HepG2 (cell line): ENCODE data around the gene REPIN1. TPM values are rescaled to one million over a fixed set of nuclear protein-coding genes. Genes with fewer than 3 reads are reported as not detected.

Experiments used
- CREM ChIP-seq, 2 experiments: sonication (generic) in 1 of 2; formaldehyde crosslinking in 1 of 2; IDR thresholded peaks; 2 replicates each; pipeline versions ENCODE4 v1.4.0 to v1.6.1; 2016 to 2020; ENCODE audit warnings: antibody characterized with exemption in 1 of 2, mild to moderate bottlenecking in 1 of 2, missing genetic modification reagents in 1 of 2
- FOXA1 ChIP-seq, 2 experiments: fragments of 450-650 bp in 1 of 2; sonication (generic) in 1 of 2; formaldehyde crosslinking in 1 of 2; IDR thresholded peaks; 2 replicates each; pipeline versions ENCODE4 v1.4.0 to v1.6.1; 2016 to 2020; ENCODE audit warnings: missing genetic modification reagents in 1 of 2
- FOXO1 ChIP-seq: sonication (generic); formaldehyde crosslinking; IDR thresholded peaks from 2 replicates; pipeline ENCODE4 v1.4.0; 2020; ENCODE audit warnings: missing genetic modification reagents
- HNF4G ChIP-seq, 2 experiments: sonication (generic) in 1 of 2; formaldehyde crosslinking in 1 of 2; IDR thresholded peaks; 2 replicates each; pipeline versions ENCODE4 v1.4.0 to v1.6.1; 2011 to 2020; ENCODE audit warnings: borderline replicate concordance in 2 of 2, low read depth in 2 of 2, mild to moderate bottlenecking in 2 of 2, low read length in 1 of 2, missing genetic modification reagents in 1 of 2, moderate library complexity in 1 of 2
- HNRNPH1 ChIP-seq: fragments of 200-400 bp; formaldehyde crosslinking; optimal IDR thresholded peaks from 2 replicates; pipeline ENCODE3; 2017; ENCODE audit warnings: mild to moderate bottlenecking, low read depth, low read length
- KLF11 ChIP-seq: IDR thresholded peaks from 2 replicates; pipeline ENCODE4 v1.6.1; 2016; ENCODE audit warnings: missing compliant biosample characterization
- KLF6 ChIP-seq: IDR thresholded peaks from 2 replicates; pipeline ENCODE4 v1.8.0; 2016; ENCODE audit warnings: missing biosample characterization, missing genetic modification reagents
- KMT2B ChIP-seq: IDR thresholded peaks from 2 replicates; pipeline ENCODE4 v1.6.1; 2016; ENCODE audit warnings: missing genetic modification reagents, missing compliant biosample characterization
- LRRFIP1 ChIP-seq: sonication (generic); formaldehyde crosslinking; conservative IDR thresholded peaks from 2 replicates; pipeline ENCODE4 v1.4.0; 2020; ENCODE audit warnings: missing genetic modification reagents
- NCOA1 ChIP-seq: sonication (generic); formaldehyde crosslinking; IDR thresholded peaks from 2 replicates; pipeline ENCODE4 v1.9.0; 2021; ENCODE audit warnings: missing genetic modification reagents
- NFKB2 ChIP-seq: sonication (generic); formaldehyde crosslinking; IDR thresholded peaks from 2 replicates; pipeline ENCODE4 v1.4.0; 2020; ENCODE audit warnings: missing genetic modification reagents, borderline replicate concordance
- PAWR ChIP-seq: sonication (generic); formaldehyde crosslinking; IDR thresholded peaks from 2 replicates; pipeline ENCODE4 v1.4.0; 2020; ENCODE audit warnings: missing genetic modification reagents, mild to moderate bottlenecking, borderline replicate concordance
- RCOR2 ChIP-seq: IDR thresholded peaks from 2 replicates; pipeline ENCODE4 v1.6.1; 2016; ENCODE audit warnings: missing biosample characterization, missing genetic modification reagents
- SALL2 ChIP-seq: sonication (generic); formaldehyde crosslinking; IDR thresholded peaks from 2 replicates; pipeline ENCODE4 v1.8.1; 2023; ENCODE audit warnings: mild to moderate bottlenecking, missing genetic modification reagents, inconsistent platforms
- SRSF4 ChIP-seq: fragments of 200-400 bp; formaldehyde crosslinking; IDR thresholded peaks from one replicate; pipeline ENCODE4 v1.6.1; 2018; ENCODE audit warnings: mild to moderate bottlenecking, low read depth, low read length, moderate library complexity; ENCODE audit not compliant: poor library complexity, severe bottlenecking
- TAF1 ChIP-seq: sonication (generic); formaldehyde crosslinking; IDR thresholded peaks from 2 replicates; pipeline ENCODE4 v1.4.0; 2020; ENCODE audit warnings: missing genetic modification reagents
- TBL1XR1 ChIP-seq: fragments of 150-350 bp; IDR thresholded peaks from 2 replicates; pipeline ENCODE4 v1.6.1; 2014; ENCODE audit warnings: borderline replicate concordance, low read length; ENCODE audit not compliant: partially characterized antibody
- TMF1 ChIP-seq: sonication (generic); formaldehyde crosslinking; IDR thresholded peaks from 2 replicates; pipeline ENCODE4 v1.8.1; 2022; ENCODE audit warnings: low read depth, missing genetic modification reagents
- ZBTB38 ChIP-seq: sonication (generic); formaldehyde crosslinking; IDR thresholded peaks from 2 replicates; pipeline ENCODE4 v1.5.1; 2020; ENCODE audit warnings: mild to moderate bottlenecking, missing genetic modification reagents
- ZNF264 ChIP-seq: sonication (generic); formaldehyde crosslinking; IDR thresholded peaks from 2 replicates; pipeline ENCODE4 v1.4.0; 2020; ENCODE audit warnings: missing genetic modification reagents
- ZNF280D ChIP-seq: sonication (generic); formaldehyde crosslinking; IDR thresholded peaks from 2 replicates; pipeline ENCODE4 v1.5.1; 2020; ENCODE audit warnings: mild to moderate bottlenecking, missing genetic modification reagents
- ZNF383 ChIP-seq: sonication (generic); formaldehyde crosslinking; IDR thresholded peaks from 2 replicates; pipeline ENCODE4 v1.4.0; 2020; ENCODE audit warnings: missing genetic modification reagents, mild to moderate bottlenecking, borderline replicate concordance
- ZNF556 ChIP-seq: sonication (generic); formaldehyde crosslinking; IDR thresholded peaks from 2 replicates; pipeline ENCODE4 v1.4.0; 2020; ENCODE audit warnings: mild to moderate bottlenecking, missing genetic modification reagents, borderline replicate concordance
- ZNF589 ChIP-seq: sonication (generic); formaldehyde crosslinking; conservative IDR thresholded peaks from 2 replicates; pipeline ENCODE4 v1.8.0; 2022; ENCODE audit warnings: mild to moderate bottlenecking, moderate library complexity, missing genetic modification reagents
- ZNF703 ChIP-seq: sonication (generic); formaldehyde crosslinking; IDR thresholded peaks from 2 replicates; pipeline ENCODE4 v1.5.1; 2020; ENCODE audit warnings: missing genetic modification reagents, mild to moderate bottlenecking, moderate library complexity, borderline replicate concordance
- polyA plus RNA-seq, 8 experiments: library from polyadenylated mRNA; depleted of rRNA in 3 of 8; stranded (reverse) in 7 of 8; unstranded in 1 of 8; fragments of >200 nt; fragmentation: Illumina TruSeq in 4 of 8; extraction: Trizol in 4 of 8; gene quantifications; 2 replicates each; pipeline versions ENCODE4 v1.2.1 to v1.2.3, GENCODE V29; 2011 to 2016; ENCODE audit warnings: low read depth in 4 of 8, missing spikeins in 1 of 8, mixed read lengths in 1 of 8; ENCODE audit not compliant: insufficient read depth in 1 of 8
- total RNA-seq, 5 experiments: library from RNA; depleted of rRNA; stranded (reverse); fragments of >200 nt; fragmentation: Illumina TruSeq; extraction: Trizol; gene quantifications; 2 replicates each; pipeline ENCODE4 v1.2.3, GENCODE V29; 2016; ENCODE audit warnings: low read depth in 1 of 5

REPIN1 gene
- total and polyA plus RNA-seq, 2 of the 13 experiments (the other 11 are each of a cell fraction or from before 2014, with no cell fraction given) = 69.9 to 108 TPM

GRCh38 chr7:150340024-150340749 lies 28.4 kb upstream of the REPIN1 start (continued):
- TF ChIP-seq ZBTB38 (CRISPR knock-in tag) (0 out of 2 replicates have a peak, but pooled peaks have one; percentile 24), ZNF703 (CRISPR knock-in tag) (no peak), PAWR (no peak), TBL1XR1 (no peak), TMF1 (CRISPR knock-in tag) (no peak), KLF11 (CRISPR knock-in tag) (no peak), ZNF383 (CRISPR knock-in tag) (no peak), ZNF589 (CRISPR knock-in tag) (no peak), NFKB2 (CRISPR knock-in tag) (peak; percentile 56; the same call in 1 of the 2 replicates), HNRNPH1 (no peak), NCOA1 (CRISPR knock-in tag) (no peak), SALL2 (no peak), FOXA1 (IDR thresholded peaks at IDR 0.05) (no peak), FOXA1 (CRISPR knock-in tag; IDR thresholded peaks at IDR 0.05) (no peak), FOXO1 (CRISPR knock-in tag) (no peak), TAF1 (CRISPR knock-in tag) (peak; percentile 34; the same call in 1 of the 2 replicates), KLF6 (peak; percentile 29; the same call in 1 of the 2 replicates), KMT2B (CRISPR knock-in tag) (no peak), SRSF4 (no peak), ZNF556 (CRISPR knock-in tag) (no peak; the same call in 1 of the 2 replicates), CREM (IDR thresholded peaks at IDR 0.05) (no peak), CREM (CRISPR knock-in tag; IDR thresholded peaks at IDR 0.05) (no peak), HNF4G (IDR thresholded peaks at IDR 0.05; ENCODE audit: borderline replicate concordance, low read depth, low read length) (no peak), HNF4G (CRISPR knock-in tag; IDR thresholded peaks at IDR 0.05; ENCODE audit: borderline replicate concordance, low read depth) (no peak), ZNF264 (CRISPR knock-in tag) (no peak), LRRFIP1 (CRISPR knock-in tag) (no peak), RCOR2 (CRISPR knock-in tag) (no peak), ZNF280D (no peak)
